HG03039 (cell line): ENCODE data around the gene U2SURP.

Experiments
- ATAC-seq: cut with Tn5 transposase; IDR thresholded peaks from one replicate; pipeline ENCODE4 v1.9.1; 2021; ENCODE audit warnings: mild to moderate bottlenecking, moderate library complexity; ENCODE audit not compliant: unreplicated experiment

The U2SURP gene

DNA sequence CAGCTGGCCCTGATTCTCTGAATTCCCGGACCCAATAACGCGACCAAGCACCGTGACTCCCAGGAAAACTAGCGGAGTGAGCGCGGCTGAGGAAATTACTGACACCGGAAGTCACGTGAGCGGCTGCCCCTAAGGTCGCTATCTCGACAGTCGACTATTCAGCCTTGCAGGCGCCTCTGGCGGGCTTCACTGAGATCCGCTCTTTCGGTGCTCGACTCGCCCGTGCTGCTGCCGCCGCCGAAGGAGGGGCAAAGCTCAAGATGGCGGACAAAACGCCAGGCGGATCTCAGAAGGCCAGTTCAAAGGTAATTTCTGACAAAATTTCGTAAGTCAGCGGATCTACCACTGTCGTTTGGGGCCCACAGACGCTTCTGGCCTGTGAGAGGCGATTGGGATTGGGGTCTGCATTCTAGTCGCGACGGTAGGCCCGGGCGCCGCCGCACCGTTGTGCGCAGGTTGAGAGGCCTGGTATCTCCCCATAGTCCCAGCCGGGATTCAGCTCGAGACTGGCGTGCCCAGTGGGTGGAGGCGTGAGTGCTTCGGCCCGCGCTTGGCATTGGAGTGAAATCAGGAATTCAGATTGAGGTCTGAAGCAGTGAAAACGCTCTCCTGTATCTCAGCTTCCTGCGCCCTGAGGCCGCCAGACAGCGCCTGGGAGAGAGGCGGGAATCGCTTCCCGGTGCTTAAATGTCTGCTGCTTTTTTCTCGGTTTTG is at the start of gene U2SURP:
TSS of gene U2SURP (plus strand) at position 202 of the 714 bp plus-strand sequence. CDS start at position 261, 59 bp downstream.
- peak; percentile 88 for ATAC-seq

DNA sequence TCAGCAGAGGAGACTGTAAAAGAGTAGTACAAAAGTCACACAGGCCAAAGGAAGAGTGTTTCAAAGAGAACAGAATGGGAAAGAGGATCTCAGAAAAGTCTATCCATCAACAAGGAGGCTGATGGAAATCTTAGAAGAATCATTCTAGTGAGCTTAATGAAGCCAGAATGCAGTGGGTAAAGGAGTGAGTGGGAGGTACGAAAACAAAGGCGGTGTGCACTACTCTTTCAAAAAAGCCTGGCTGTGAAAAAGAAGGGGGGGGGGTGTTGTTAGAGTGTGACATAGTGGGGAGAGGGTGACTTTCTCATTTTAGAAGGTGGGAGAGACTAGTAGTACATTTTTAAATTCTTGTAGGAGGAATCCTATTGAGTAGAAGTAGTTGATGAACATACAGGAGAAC is 49.6 kb upstream of the U2SURP start:
- ATAC-seq: no peak

DNA sequence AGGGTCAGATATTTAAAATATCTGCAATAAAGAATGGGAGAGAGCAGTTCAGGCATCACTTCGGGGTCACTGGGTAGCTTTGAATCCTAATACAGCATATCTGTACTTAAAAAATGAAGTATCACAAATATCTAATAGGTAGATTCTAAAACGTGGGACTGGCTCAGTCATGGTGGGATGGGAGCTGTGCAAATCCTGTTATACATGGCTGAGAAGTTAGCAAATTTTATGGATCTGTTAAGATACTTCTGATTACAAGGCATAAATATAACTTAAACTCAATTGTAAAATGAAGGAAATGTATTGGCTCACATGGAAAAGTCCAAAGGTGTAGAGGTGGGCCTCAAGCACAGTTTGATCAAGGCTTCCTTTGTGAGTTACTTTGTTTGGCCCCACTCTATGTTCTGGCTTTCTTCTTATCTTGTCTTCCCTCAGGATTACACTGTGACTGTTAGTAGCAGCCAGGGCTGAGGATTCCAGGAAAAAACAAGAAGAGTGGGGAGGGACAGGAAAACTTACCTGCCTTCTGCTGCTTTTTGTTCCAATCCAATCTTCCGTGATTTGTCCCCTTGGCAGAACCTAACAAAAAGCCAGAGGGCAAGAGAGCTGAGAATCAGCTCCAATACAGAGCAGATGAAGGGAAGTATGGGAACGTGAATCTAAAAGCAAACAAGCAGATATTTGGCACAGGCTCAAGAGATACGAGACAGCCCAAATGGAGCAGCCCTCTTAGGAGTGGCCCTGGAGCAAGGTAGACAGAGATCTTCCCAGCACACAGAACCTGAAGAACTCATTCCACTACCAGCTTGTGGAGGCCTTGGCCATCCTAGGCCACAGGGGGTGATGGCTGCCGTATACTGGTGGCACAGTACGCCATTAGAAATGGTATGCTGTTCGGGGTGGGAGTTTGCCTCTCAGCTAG is 48.8 kb upstream of the U2SURP start:
- no peak for ATAC-seq

DNA sequence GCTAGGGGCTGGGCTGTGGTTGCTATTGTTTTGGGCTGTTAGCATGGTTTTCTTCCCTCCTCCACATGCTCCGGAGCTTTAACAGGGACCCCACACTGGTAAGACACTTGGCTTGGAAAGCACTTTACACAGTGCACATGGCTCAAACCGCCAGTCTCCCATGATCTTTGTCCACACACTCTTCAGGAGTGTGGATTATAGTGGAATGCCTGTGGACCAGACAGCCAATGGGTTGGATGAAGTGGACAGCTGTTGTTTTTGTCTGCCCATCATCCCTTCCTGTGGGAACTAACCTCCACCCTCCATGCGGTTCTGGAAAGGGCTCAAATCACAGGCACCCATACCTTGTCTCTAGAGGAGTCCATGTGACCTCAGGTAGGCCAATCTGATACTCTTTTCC is 47.9 kb upstream of the U2SURP start:
- no peak for ATAC-seq

DNA sequence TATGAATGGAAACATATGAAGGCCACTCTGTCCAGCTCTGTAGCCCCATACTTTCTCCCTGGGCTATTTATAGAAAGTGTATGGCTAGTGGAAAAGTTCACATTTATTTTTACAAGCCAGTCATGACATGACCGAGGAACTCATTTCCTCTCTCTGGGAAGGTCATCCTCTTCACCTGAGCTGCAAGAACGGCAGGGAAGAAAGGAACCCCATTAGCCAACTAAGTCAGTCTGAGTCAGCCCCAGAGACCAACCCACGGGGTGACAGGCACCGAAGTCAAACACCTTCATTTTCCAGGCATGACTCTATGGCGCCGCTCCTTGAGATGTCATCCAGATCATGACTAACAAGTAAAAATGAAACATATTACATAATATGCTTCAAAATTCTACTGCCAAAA is 42.7 kb upstream of the U2SURP start:
- ATAC-seq: no peak

DNA sequence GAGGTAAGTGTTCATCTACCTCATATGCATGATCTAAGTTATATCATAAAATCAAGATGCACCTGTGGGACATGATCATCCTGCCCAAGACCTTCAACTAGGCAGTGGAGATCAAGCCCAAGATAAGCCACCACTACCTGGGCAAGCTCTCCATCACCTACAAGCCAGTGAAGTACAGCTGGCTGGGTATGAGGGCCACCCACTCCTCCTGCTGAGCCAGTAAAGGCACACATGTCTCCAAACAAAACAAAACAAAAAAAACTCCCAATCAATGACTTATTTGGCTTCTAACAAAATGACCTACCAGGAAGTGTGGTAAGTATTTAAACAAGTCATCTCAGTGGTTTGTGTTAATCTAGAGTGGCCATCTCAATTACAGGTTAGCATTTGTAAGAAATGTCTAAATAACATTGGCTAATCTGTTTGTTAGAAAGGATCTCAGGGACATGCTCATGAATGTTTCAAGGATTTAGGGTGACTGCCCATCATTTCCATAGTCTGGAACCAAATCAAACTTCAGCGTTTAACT is 41.0 kb upstream of the U2SURP start:
- ATAC-seq: no peak

DNA sequence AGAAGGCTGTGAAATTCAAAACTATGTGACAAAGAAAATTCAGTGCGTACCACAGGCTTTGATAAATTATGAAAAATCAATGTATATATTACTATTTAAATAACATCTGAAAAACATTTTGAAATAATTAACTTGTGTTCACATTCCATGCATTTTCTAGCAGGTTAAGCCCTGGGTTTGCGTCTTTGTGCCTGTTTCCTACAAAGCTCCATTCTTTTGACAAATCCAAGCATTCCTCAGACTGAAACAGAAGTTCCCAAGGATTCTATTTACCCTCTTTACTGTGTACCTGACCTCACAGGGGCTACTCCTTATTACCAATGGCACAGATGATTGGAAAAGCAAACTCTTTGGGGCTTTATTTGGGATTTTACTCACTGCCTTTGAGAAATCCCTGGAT is 39.8 kb upstream of the U2SURP start:
- ATAC-seq: no peak

DNA sequence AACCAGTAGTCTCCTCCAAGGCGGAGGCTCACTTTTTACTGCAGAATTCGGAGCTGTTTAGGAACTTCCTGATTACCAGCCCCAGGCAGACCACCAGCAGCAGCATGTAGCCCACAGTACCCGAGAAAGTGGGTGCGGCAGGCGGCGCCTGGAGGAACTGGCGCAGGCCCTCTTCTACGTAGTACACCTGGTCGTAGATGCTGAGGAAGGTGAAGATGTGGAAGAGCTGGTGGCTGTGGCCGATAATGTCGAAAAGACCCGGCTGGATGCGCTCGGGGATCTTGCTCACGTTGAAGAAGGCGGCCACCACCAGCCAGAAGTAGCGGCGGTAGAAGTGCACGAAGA is 39.2 kb upstream of the U2SURP start:
- ATAC-seq: no peak

DNA sequence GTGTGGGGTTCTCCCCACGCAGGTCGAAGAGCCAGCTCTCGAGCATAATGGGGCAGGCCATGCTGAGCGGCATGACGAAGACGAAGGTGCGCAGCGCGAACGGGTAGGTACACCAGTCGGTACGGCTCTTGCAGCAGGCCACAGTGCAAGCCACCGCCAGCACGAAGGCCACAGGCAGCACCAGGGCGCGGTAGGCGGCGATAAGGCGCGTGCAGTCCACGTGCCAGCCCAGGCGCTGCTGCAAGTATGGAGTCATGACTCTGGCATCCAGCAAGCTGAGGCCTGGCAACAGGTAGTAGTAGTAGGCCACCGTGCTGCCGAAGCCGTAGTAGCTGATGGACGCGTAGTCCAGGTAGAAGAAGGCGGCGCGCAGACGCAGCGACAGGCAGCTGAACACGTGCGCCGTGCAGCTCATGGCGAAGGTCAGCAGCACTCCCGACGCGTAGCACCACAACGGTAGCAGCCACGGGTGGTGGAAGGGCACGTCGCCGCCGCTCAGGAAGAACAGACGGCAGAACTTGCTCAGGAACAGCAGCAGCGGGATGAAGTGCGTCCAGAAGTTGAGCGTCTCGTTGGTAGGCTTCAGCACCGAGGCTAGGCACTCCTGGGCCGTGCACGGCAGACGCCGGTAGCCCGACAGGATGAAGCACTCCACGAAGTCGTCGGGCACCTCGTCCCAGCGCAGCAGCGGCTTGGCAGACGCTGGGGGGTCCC is 38.7 kb upstream of the U2SURP start:
- ATAC-seq: no peak

DNA sequence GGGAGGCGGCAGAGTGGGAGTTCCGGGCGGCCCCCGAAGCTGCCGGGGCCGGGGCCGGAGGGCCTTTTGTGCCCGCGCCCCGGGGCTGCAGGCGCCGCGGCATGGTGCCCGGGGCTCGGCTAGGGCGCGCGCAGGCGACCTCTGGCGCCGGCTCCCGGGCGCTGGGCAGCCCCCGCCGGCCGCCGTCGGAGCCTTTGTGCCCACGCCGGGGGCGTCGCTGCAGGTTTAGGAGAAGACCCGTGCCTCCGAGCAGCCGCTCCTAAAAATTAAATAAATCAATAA is 38.2 kb upstream of the U2SURP start:
- no peak for ATAC-seq

DNA sequence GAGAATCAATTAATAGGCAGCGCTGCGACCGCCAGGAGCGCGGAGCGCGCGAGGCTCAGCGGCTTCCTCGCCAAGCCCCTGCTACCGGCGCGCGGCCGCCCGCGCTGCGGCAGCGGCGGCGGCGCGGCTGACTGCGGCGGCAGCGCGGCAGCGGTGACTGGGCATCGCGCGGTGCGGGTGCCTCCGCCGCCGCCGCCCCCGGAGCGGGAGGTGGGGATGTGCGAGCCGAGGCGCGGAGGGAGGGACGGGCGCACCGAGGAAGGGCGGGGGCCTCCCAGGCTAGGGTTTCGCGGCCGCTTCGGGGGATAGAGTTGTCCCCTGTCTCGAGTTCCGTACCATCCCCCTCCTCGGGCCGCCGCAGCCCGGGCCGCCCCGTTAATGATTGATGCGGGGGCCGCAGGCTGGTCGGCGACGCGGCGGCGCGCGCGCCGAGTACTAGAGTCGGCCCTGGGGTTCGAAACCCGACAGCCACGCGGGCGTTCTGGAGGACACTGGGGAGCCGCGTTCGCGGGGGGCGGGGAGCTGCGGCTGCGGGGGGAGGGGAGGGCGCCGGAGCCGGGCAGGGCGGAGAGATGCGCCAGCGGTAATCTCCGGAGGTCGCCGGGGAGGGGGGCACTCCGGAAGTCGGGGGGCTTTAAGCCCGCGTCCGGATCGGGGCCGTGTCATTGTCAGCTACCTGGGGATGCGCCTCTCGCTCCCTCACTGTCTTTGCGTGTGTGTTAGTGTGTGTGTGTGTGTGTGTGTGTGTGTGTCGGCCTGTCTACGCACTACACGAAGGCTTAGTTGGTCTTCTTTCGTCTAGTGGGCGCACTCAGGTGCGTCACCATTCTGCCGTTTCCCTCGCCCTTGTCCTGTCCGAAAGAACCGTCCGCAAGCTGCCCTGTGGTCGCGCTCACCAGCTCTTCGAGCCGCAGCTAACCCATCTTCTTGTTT is 37.6 kb upstream of the U2SURP start, which contains the start of gene PAQR9:
TSS of gene PAQR9 (minus strand) at position 159 of the 933 bp plus-strand sequence. CDS start 338 bp downstream, outside the sequence.
- no peak for ATAC-seq

DNA sequence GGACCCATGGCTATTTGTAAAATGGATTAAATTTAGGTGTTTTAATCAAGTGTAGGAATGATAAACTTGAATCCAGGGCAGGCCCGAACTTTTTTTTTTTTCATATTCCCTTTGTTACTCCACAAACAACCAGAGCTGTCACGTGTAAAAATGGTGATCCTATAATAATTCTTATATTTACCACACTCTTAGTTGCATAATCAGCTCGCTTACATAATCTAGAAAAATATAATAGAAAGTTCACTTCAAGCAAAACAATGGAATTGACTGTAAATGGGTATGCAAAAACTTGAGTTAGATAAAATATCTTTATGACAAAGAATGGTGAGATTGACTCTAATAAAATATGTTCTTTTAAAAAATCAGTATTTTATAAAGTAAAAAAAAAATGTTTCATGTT is 35.8 kb upstream of the U2SURP start:
- ATAC-seq: no peak

DNA sequence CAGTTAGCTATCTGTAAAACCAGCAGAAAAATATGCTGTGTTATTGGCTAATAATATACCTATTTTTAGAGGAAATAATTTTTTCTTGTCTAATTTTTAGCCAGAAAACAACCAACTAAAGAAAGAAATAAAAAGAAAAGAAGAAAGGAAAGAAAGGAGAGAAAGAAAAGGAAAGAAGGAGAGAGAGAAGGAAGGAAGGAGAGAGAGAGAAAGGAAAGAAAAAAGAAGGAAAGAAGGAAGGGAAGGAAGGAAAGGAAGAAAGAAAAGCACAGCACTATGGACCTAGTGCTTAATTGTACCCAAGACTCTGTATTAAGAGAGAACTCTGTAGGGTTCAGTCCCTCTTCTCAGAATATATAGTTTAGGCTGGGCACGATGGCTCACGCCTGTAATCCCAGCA is 34.6 kb upstream of the U2SURP start:
- ATAC-seq: no peak

DNA sequence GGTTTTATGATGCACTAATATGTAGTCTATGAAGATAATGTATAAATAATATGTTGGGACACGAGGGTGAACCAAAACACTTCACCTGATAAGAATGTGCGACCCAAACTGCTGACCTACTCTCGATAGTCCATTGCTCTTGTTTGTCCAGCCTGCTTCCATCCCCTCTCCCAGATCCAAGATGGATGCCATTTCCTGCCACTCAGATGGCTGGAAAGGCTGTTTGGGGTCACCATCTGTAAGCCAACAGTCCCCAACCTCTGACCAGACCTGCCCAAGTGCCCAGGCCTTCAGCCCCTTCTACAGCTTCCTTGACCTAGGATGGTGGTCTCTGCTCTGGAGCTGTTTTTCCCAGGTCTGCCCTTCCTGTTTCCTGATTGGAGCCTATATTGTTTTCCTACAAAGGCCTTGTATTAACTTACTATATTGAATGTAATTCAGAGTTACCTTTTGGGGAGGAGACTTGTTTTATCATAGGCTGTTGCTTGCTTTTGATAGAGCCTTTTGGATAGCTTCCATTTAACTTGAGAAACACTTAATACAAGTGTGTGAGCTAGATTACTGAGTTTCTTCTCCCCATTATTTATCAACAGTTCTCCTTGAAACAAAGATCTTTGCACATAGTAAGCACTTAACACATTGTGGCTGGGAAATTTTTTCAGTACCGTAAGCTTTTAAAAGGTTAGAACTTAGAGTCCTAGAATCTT is 32.9 kb upstream of the U2SURP start:
- no peak for ATAC-seq

DNA sequence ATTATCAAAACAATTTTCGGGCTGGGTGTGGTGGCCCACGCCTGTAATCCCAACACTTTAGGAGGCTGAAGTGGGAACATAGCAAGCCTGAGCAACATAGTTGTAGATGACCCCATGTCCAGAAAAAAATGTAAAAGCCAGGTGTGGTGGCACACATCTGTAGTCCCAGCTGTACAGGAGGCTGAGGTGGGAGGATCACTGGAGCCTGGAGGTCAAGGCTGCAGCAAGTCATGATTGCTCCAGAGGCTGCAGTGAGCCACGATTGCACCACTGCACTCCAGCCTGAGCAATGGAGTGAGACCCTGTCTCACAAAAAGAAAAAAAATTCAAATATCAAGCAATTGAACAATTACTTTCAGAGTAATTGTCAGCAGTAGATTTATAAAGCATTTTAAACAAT is 29.9 kb upstream of the U2SURP start:
- ATAC-seq: no peak

DNA sequence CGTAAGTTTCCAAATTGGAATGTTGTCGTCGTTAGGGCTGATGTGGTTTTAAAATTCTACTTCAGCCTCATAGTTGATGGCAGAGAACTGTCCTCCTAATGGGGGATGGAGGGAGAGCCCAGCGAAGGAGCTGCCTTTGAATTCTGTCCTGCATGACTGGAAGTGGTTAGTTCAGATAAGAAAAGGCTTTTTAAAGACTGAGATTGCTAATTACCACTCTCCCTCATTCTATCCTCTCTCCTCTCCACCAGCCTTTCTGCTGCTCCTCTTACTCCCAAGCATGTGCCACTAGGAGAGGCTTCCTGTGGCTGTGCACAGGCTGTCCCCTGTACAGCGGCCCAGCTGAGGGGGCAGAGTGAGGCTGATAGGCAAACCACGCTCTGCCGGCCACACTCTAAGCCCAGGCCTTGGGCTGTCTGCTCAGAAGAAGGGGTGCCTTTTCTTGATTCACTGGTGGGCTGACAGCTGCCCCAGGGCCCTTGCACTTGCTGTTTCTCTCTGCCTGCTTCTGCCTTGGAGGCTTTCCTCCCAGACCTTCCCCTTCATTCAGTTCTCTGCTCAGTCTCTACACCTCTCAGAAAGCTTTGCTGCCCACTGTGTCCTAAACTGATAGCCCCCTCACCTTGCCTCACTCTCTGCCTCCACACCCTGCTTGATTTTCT is 29.1 kb upstream of the U2SURP start:
- no peak for ATAC-seq

DNA sequence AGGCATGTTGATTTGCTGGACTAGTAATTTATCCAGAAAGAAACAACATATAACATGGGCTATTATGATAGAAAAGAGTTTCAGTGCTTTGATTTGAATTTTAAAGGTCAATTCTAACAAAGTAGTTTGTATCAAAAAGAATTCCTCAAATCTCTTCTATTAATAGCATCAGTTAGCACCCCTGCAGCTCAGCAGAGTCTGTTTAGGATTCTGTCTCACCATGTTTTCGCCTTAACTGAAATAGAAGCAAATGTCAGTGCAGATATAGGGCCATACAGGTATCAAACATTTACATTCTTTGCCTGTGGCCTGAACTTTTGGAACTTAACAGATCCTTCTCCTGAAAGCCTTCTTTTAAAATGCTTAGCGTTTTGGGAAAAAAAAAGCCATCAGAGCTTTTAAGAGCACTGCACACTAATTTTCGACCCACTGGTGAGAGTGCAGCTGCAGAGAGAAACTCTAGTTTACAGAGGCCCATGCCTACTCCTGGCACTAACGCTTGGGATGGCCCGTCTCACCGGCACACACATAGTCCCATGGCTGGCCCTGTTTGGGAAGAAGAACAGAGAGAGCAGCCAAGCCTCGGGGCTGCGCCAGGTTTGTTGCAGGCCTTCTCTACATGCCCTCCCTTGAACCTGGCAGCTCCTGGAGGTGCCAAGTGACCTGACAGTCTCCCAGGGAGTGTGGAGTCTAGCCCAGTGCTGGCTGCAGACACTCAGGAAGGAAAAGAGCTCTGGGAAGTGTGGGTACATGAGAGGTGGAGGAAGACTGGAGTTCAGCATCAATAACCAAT is 28.0 kb upstream of the U2SURP start:
- no peak for ATAC-seq

DNA sequence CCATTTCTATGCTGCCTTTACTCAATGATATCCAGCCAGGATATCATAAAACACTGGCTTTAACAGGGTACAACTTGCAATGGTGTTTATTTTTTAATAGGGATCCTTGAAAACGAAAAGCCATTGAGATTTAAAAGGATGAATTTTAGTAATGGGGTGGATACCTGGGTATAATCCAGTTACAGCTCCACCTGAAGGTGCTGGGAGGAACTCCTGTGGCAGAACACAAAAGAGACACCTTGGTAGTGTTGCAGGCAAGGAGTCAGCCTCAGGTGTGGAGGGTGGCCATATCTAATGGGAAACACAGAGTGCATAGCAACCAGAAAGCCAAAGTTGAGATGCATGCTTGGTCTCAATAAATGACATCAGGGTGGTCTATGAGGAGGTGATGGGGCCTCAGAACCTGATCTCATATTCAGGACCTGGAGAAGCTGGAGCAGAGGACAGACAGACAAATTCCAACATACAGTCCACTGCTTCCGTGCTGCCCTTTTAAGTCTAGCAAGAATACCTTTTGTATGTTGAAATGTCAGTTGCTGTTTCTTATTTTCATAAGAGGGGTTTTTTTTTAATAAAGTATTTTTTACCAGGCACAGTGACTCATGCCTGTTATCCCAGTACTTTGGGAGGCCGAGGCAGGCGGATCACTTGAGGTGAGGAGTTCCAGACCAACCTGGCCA is 25.9 kb upstream of the U2SURP start:
- no peak for ATAC-seq
